ENCODE data around the gene MCRIP2.

MCRIP2 gene

DNA sequence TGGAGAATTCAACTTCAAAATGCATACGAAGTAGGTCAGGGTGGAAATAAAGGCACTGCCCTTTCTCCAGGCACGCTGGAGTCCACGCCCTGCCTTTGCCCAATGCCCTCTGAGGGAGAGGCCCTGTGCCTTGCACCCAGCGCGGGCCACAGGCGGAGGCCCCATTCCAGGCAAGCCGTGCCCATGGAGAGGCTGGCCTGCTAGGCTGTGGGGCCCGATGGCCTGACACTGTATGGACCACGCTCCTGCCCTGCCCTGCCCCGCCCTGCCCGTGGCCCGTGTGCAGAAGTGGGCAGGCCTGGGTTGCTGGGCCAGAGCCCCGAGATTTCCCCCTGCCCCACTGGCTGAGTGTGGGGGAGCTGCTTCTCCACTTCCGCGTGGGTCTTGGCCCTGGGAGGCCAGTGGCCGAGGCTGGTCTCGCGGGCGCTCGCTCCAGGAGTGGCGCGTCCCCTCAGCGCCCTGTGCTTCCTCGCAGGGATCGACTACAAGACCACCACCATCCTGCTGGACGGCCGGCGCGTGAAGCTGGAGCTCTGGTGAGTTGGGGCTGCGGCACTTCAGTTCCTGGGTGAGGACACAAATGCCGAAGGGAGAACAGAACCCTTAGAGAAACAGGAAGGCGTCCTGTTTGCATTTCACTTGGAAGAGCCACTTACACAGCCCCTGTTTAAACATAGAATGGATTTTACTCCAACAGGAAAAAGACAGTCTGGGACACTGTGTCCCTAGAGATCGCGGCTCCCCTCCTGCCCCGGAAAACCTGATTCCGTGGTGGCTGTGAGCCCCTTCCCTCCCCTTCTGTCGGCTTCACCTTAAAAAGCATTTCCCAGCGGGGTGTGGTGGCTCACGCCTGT, 24.7 kb upstream of the MCRIP2 start:
- no peak for DNase-seq (ENCODE audit: low read depth in 2 of 2)

DNA sequence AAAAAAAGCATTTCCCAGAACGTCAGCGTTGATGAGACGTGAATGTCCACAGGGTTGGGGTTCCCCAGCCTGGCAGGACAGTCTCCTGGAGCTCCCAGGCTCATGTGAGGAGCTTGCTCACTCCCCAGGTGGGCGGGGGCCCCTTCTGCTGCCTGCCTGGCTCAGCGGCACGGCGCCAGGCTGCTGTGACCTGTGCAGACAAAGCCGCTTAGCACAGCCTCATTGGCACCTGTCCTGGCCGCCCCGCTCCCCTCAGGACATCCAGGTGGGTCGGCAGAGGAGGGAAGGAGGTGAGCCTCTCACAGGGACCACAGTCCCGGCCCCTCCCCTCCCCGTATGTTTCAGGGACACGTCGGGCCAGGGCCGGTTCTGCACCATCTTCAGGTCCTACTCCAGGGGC, 23.8 kb upstream of the MCRIP2 start:
- DNase-seq (ENCODE audit: low read depth in 2 of 2), result no peak

DNA sequence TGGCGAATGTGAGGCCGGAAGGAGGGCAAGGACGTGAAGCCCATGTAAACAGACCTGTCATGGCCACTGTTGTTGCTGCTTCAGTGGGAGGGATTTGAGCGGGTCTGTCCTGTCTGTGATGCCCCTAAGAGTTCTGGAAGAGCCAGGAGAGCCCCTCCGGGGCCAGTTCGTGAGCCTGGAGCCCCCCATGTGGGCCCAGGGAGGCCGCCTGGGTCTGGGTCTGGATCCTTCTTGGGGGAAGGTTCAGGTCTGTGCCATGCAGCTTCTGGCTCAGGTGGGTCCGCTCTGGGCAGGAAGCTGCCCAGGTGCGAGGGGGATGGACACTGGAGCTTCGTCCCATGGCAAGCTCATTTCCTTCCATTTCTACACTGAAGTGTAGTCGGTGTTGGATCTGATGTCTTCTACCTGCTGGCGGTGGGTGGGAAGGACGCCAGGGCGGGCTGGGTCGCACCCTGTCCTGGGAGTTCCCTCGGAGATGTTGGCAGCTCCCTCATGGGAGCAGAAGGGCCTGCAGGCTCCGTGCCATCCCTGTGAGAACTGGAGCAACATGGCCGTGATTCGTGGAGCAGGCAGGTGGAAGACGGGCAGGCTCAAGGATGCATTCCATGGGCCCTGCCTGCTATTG, 22.0 kb upstream of the MCRIP2 start:
- no peak for DNase-seq (ENCODE audit: low read depth in 2 of 2)

DNA sequence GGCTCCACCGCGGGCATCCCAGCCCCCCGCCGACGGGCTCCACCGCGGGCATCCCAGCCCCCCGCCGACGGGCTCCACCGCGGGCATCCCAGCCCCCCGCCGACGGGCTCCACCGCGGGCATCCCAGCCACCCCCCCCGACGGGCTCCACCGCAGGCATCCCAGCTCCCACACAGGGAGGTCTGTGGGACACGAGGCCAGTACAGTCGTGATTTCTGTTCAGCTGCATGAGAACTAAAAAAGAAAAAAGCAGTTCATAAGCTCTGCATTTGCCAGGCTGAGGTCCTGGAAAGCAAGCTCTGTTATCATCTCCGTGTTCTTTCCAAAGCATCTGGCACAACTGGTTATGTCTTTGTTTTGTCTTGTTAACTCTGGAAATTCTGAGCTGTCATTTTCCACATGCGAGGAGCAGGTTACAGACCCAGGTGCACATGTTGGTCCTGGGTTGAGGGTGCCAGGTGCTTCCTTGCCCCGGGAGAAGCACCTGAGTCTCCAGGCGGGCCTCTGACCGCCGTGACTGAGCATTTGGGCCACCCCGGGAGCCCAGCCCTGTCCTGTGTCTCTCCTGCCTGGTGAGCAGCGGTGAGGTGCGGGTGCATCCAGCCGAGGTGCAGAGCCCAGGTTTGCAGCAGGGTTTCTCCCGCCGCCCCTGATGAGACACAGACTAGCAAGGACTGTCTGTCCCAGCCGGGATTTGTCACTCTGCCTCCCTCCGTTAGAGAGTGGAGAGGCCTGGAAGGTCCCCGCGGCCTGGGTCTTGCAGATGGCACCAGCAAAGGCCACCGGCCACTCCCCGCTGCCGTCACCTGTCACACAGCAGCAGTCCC, 20.7 kb upstream of the MCRIP2 start:
- no peak for DNase-seq (ENCODE audit: low read depth in 2 of 2)

DNA sequence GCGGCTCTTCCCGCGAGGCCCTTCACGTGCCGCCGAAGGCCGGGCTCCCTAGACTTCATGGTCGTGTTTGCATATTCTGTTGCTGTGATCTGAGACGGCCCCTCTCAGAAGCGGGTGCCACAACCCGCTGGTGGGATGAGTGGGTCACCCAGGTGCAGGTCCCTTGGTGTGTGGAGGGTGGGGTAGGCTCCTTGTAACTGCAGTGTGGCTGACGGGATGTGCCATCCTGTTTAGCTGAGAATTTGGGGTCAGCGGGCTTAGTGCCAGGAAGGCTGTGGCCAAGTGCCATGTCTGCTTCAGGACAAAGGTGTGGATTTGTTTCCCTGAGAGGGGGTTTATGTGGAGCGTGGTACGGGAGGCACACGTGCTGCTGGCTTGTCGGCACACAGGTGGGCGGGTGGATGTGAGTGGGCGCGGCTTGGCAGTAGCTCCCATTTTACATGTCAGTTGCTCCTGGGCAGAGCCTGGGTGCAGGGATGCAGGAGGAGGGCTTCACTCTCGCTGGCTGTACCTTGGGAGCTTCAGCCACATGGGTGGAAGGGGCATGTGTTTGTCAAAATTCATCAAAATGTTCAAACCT, 20.0 kb upstream of the MCRIP2 start:
- DNase-seq (ENCODE audit: low read depth in 2 of 2), result no peak

DNA sequence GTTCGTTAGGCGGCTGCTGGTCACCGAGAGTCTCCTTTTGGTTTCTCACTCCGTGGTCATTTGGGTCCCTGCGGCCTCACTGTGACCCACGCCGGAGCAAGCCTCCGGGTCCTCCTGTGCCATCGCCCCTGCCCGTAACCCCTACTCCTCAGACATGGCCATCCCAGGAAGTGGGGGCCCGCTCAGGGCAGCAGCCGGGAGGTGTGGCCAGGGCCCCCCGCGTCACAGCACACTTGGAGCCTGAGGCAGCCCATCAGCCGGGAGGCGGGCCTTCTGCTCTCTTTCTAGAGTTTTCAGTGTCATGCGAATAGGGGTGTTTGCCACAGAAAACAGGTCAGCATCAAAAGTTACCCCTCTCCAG, 18.7 kb upstream of the MCRIP2 start:
- no peak for DNase-seq (ENCODE audit: low read depth in 2 of 2)

DNA sequence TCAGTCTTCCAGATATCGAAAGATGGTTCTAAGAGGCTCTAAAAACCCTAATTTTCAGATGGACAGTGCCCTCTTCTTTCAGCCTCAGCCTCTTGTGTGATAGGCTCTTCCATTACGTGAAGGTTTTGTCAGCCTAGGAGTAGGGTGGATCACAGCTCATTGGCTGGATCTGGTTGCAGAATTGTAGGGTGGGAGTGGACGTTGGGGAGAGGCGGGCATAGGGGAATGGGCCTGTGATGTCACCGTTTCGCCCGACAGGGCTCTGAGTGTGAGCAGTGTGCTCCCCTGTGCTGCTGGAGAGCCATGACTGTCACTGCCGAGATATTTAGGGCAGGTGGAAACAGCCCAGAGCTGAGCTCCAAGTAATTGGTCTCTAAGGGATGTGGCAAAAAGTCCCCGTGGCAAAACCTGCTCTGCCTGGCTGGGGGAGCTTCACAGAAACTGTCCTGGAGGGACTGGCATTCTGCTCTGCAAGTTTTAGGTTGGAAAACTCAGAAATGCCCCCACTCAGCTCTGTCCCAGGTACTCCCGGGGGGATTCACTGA, 17.0 kb upstream of the MCRIP2 start:
- DNase-seq (ENCODE audit: low read depth in 2 of 2), result no peak

DNA sequence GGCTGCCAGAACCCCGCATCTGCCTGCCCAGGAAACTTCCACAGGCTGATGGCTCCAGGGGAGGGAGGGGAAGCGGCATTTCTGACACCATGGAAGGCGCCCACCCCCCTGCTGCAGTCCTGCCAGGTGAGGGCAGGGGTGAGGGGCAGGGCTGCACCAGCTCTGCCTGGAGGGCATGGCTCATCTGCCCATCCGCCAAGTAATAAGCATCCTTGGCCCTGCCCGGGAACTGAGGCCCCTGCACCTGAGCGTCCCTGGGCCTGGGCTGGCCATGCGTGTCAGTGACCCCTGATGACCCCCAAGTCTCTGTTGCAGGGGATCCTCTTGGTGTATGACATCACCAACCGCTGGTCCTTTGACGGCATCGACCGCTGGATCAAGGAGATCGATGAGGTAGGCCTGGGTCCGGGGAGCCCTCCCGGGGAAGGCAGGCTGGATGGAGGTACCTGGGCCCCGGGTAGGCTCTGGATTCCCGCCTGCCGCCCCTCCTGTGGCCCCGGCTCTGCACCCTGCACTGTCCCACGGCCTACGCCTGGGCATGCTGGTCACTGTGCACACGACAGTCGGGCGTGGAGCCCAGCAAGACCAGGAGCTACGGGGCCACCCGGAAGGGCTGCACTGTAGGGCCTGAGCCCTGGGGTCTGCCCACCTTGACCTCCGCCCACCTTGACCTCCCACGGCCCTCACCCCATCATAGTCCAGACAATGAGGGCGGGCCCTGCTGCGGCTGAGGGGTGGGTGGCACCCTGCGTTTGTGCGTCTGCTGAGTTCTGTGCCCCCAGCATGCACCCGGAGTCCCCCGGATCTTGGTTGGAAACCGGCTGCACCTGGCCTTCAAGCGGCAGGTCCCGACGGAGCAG, 16.3 kb upstream of the MCRIP2 start:
- DNase-seq (ENCODE audit: low read depth in 2 of 2), result no peak

DNA sequence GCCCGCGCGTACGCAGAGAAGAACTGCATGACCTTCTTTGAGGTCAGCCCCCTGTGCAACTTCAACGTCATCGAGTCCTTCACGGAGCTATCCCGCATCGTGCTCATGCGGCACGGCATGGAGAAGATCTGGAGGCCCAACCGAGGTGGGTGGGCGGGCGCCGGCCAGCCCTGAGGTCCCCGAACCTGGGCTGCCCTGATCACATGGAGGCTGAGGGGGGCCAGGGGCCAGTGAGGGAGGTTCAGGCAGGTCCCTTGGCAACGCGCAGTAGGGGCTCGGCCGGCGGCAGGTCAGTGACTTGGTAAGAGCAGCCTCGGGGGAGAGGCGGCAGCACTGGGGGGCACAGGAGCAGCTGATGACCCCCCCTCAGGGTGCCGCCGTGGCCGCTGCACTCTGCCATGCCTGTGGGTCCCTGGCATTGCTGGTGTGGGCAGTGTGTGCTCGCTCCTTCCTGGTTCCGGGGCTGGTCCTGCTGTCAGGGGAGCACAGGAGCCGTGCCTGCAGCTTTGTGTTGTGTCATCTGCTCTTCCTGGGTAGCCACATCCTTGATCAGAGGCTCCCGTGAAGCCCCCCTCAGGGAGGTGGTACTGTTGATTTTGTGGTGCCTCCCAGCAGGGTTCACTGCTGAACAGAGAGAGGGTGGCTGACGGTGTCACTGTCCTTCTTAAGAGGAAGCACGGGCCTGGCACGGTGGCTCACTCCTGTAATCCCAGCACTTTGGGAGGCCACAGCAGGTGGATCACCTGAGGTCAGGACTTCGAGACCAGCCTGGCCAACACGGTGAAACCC, 15.5 kb upstream of the MCRIP2 start:
- DNase-seq (ENCODE audit: low read depth in 2 of 2), result no peak

DNA sequence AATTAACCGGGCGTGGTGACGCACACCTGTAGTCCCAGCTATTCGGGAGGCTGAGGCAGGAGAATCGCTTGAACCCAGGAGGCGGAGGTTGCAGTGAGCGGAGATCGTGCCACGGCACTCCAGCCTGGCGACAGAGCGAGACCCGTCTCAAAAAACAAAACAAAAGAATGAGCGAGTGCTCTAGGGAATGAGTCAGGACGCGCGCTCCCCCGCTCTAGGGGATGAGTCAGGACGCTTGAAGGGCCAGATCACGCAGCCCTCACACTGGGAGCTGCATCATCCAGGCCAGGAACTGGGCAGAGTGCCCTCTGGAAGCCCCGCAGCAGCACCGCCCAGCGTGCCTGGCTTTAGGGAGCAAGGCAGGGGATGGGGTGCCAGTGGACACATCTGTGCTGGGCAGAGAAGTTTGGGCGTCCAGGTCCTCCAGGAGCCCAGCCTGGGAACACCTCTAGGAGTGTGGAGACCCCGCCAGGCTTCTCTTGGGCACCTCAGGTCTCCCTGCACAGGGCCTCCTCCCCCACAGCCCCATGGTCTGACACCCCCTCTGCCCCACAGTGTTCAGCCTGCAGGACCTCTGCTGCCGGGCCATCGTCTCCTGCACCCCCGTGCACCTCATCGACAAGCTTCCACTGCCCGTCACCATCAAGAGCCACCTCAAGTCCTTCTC, 14.7 kb upstream of the MCRIP2 start:
- no peak for DNase-seq (ENCODE audit: low read depth in 2 of 2)

DNA sequence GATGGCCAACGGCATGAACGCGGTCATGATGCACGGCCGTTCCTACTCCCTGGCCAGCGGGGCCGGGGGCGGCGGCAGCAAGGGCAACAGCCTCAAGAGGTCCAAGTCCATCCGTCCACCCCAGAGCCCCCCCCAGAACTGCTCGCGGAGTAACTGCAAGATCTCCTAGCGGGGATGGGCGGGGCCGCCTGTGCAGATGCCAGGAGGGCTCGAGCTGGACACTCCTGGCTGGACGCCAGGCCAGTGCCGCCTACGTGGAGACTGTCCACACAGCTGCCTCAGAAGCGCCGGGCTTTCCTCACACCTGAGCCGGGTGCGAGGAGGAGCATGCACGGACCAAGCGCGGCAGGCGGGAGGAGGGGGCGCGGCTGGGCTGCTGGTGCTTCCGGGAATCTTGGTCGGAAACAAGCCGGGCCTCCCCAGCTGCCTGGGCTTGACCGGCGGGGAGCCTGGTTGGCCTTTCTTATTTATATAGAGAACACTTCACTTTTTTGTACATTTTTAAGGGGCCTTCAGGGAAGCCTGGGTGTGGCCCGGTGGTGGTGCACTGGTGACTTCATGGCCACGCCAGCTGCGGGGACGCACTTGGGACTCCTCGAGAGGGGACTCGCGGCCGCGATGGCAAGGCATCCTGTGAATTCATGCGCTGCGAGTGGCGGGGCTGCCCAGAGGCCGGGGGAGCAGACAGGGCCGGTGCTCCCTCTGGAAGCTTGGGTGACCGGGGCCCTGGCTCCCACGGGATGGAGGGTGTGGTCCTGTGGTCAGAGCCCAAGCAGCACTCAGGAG, 14.0 kb upstream of the MCRIP2 start:
- no peak for DNase-seq (ENCODE audit: low read depth in 2 of 2)

DNA sequence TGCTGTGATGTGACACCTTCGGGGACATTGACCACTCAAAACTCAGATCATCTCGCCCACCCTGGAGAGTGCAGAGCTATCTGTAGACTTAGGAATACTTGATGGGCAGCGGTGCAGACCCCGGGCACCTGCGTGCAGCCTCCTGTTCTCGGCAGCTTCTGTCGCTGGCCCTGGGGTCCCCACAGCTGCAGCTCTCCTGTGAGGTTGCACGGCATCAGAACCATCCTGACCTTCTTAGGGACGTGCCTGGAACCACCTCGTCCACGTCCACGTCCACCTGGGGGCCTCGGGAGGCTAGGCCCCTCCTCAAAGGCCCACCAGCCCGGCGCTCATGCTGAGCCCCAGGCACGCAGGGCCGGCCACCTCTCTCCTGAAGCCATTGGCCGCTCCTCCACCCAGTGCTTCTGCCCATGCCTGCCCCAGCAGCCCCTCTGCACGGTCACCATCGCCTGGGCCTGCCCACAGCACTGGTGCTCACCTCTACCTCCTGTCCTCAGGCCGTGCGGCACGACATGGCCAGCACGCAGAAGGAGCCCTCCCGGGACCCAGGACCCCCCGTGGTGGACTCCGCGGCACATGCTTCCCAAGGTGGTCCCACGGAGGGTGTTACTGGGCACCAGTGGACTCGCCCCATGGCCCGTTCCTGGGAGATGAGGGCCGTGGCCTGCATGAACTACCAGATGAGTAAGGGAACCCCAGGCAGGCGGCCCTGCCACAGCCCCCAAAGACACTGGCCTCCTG, 13.1 kb upstream of the MCRIP2 start:
- DNase-seq (ENCODE audit: low read depth in 2 of 2), result no peak

DNA sequence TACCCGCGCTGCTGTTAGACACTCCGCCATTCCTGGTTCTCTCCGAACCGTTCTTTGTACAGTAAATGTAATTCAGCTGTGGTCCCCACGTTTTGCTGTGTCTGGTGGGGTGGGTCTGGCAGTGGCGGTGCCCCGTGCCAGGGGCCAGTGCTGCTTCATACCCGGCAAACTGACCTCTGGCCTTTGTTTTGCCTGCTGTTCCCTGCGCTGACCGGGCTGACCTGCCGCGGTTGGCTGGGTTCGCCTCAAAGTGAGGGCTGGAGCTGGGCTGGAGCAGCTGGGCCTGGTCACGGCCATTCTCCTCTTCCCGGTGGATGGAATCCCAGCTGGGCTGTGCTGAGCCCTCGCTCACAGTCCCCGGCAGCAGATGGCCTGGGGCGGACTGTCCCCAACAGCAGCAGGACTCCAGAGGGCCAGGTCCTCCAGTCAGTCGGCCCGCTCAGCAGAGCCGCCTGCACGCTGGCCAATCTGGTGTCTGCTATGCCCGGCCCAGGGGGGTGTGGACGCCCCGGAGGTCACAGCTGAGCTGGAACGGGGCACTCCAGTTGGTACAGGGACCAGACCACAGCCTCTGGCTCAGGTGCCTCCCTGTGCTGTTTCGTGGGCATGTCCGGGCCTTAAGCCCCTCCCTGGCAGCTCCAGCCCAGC, 12.3 kb upstream of the MCRIP2 start:
- no peak for DNase-seq (ENCODE audit: low read depth in 2 of 2)

DNA sequence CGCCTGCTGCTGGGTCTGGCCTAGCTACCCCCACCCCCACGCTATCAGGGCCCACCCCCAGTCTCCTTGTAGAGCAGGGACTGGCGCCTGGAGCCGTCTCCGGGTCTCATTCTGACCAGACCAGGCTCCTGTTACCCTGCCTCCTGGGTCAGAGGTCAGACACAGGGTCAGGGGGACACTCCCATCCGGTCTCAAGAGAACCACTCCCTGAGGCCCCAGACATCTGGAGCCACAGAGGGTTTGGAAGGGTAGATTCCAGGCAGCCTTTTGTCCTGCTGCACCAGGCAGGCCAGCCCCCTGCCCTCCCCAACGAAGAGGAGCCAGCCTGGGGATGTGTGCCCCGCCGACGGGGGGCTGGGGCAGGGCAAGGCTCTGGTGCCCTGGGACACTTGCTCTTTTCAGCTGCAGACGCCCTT, 11.8 kb upstream of the MCRIP2 start:
- DNase-seq (ENCODE audit: low read depth in 2 of 2), result no peak

DNA sequence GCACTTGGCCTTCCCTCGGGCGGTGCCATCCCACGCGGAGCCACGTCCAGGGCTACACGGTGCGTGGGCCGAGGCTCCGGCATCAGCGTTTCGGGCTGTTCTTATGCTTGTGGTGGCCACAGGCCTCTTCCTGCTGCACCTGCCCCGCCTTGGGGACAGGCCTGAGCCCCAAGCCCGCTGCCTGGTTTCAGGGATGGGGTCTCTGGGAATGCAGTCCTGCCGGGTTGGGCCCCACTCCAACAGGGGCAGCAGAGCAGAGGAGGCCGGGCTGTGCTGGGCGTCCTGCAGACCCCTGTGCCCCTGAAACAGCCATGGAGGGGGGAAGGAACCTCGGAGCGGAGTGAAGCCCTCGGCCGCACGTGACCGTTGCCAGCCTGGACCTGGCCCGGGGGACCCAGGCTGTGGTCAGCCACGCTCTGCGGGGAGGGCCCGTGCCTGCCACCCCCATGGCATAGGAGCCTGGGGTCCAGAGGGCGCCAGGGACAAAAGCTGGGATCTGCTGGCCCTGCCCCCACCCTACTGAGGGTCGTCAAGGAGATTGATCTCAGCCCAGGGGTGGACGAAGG, 11.3 kb upstream of the MCRIP2 start:
- no peak for DNase-seq (ENCODE audit: low read depth in 2 of 2)

DNA sequence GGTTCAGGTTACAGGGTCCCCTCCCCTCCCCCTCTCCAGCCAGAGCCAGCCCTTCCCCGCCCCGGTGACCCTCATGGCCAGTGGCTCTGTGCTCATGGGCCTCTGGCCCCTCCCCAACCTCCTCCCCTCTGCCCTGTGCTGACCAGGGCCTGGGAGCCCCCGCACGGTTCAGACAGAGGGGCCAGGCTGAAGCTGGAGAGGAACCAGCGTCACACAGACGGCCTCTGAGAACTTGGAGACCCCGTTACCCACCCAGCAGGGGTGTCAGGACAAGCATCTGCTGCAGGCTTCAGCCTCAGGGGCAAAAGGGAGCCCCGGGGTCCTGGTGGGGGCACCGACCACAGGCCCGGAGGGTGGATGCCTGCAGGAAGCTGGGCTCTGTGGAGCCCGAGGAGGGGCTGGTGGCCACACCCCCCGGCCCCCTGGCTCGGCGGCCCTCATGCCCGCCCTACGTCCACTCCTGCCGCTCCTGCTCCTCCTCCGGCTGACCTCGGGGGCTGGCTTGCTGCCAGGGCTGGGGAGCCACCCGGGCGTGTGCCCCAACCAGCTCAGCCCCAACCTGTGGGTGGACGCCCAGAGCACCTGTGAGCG, 10.7 kb upstream of the MCRIP2 start, which contains the start of gene WFIKKN1:
WFIKKN1 (plus strand) TSS at position 171 of the 591 bp plus-strand sequence; CDS start at position 440, 269 bp downstream.
- no peak for DNase-seq (ENCODE audit: low read depth in 2 of 2)

All from stimulated activated CD8-positive, alpha-beta memory T cell treated with anti-CD3 and anti-CD28 coated beads, Interleukin-15, amount 100 ng/mL, for 4 hours (primary cell).